Measurements from ENCODE around the gene MATN1.

- TF ChIP-seq CTCF (IDR thresholded peaks at IDR 0.05) (no peak), ZFX (IDR thresholded peaks at IDR 0.05; ENCODE audit: borderline replicate concordance) (no peak)
These were observed 33.3 kb downstream of the MATN1 start for GRCh38 chr1:30689901-30690645.

Measured in 22Rv1 (cell line).